ENCODE results near the gene MTHFR. TPM values are rescaled to one million over a fixed set of nuclear protein-coding genes. Genes with fewer than 3 reads are reported as not detected.

Gene MTHFR
- polyA plus RNA-seq, 1 of the 3 experiments (the other 2 are of a cell fraction), result 5.3 TPM

DNA sequence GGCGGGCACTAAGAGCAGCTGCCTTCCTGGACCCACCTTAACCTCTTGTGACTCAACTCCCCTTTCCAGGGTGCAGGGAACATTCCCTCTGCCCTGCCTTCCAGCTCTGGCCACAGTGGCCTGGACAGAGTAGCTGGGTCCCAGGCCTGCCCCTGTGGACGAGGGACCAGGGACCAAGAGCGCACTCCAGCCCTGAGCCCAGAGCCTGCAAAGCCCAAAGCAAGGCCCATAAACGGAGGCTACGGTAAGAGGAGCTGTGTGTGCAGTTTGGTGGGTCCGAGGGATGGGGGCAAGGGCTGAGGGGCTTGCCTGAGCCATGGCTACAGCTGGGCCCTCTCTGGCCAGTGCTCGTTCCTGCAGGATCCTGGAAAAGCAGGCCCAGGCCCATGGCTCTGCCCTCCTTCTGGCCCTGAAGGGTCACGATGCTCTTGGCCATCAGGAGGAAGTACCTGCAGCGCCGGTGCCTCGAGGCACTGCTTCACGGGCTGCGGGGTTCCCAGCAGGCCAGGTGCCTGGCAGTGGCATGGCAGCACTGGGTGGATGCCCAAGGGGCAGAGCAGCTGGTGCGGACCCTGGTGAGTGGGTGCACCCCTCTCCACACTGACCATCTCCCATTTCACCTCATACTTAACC, 17.8 kb downstream of the MTHFR start (continued):
- no peak for TF ChIP-seq FOXM1 (IDR thresholded peaks at IDR 0.05; ENCODE audit: low read depth)

DNA sequence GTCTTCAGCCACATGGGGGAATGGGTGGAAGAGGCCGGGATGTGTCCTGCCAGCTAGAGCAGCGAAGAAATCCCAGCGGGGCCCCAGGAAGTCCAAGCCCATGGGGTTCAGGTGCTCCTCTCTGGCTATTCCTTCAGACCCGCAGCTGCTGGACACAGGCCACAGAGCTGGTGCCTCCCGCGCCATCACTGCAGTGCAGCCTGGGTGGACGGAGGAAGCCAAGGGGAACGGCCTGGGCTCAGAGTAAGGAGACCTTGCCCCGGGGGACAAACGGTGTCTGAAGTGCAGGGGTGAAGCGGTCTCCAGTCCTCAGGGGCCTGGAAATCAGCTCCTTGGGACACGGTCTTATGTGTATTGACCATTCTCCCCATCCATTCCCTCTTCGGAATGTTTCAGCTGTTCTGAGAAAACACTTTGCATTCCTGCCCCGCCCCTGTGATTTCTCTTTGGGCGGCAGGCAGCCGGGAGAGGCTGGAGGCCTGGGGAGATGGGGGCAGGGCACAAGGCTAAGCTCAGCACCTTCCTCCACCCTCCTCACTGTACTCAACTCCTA, 18.4 kb downstream of the MTHFR start:
- CTCF ChIA-PET, result interaction anchor here (1.2 to 4.7 kb wide), 5 partner anchors 9 to 279 kb away, joined by 3 to 35 read pairs (median 4); partner anchors contain the start of genes CLCN6, FBXO6 and MTHFR
- no peak overlapping the region for H3K27ac ChIP-seq (ENCODE audit: low read depth in 2 of 2, low read length in 1 of 2)

DNA sequence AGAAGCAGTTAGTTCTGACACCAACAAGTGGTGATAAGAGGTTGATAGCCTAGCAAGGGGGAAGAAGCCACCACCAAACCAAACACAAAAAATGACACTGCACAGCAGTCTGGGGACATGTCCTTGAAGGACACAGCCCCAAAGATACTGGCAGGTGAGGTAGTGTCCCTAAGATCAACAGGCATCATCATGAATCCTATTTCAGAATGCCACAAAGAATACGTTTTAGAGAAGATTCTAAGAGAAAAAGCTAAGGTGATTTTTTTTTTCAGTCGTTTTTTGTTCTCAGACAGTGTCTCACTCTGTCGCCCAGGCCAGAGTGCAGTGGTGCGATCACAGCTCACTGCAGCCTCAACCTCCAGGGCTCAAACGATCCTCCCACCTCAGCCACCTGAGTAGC, 19.6 kb downstream of the MTHFR start:
- peaks cover 4% of the 10 kb centered on the region for H3F3A ChIP-seq (replicated peaks; ENCODE audit: insufficient read depth)
- DNase-seq, result no peak
- no peak overlapping the region for H3K27ac ChIP-seq (ENCODE audit: low read depth in 2 of 2, low read length in 1 of 2)
- no peaks in the 10 kb centered on the region for H3K27me3 ChIP-seq (ENCODE audit: insufficient read depth)
- 56% methylated on average over 5 of the region's 5 CpGs for WGBS (ENCODE audit: low lambda C conversion rate)
- H2AFZ ChIP-seq (ENCODE audit: low read depth), result no peak overlapping the region
- H3K36me3 ChIP-seq (replicated peaks in 1 of 2; ENCODE audit: control insufficient read depth in 1 of 2, insufficient read depth in 2 of 2, low read length in 1 of 2), result no peaks in the 10 kb centered on the region
- no peak overlapping the region for H3K4me2 ChIP-seq
- no peaks in the 10 kb centered on the region for H3K9me2 ChIP-seq
- H3K79me2 ChIP-seq (ENCODE audit: insufficient read depth), result no peaks in the 10 kb centered on the region
- TF ChIP-seq ELF1 (IDR thresholded peaks at IDR 0.05) (no peak), TAF1 (IDR thresholded peaks at IDR 0.05; ENCODE audit: borderline replicate concordance, low read depth, low read length) (no peak), EP300 (IDR thresholded peaks at IDR 0.05; ENCODE audit: borderline replicate concordance in 1 of 2, low read depth in 1 of 2, low read length in 1 of 2) (no peak), YY1 (IDR thresholded peaks at IDR 0.05; ENCODE audit: low read depth) (no peak), JUND (IDR thresholded peaks at IDR 0.05) (no peak)
- TF ChIP-seq, protein P1, sequence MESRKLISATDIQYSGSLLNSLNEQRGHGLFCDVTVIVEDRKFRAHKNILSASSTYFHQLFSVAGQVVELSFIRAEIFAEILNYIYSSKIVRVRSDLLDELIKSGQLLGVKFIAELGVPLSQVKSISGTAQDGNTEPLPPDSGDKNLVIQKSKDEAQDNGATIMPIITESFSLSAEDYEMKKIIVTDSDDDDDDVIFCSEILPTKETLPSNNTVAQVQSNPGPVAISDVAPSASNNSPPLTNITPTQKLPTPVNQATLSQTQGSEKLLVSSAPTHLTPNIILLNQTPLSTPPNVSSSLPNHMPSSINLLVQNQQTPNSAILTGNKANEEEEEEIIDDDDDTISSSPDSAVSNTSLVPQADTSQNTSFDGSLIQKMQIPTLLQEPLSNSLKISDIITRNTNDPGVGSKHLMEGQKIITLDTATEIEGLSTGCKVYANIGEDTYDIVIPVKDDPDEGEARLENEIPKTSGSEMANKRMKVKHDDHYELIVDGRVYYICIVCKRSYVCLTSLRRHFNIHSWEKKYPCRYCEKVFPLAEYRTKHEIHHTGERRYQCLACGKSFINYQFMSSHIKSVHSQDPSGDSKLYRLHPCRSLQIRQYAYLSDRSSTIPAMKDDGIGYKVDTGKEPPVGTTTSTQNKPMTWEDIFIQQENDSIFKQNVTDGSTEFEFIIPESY (IDR thresholded peaks at IDR 0.05; ENCODE audit: borderline replicate concordance, low read depth), result no peak
- TF ChIP-seq, protein P2, sequence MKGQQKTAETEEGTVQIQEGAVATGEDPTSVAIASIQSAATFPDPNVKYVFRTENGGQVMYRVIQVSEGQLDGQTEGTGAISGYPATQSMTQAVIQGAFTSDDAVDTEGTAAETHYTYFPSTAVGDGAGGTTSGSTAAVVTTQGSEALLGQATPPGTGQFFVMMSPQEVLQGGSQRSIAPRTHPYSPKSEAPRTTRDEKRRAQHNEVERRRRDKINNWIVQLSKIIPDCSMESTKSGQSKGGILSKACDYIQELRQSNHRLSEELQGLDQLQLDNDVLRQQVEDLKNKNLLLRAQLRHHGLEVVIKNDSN (IDR thresholded peaks at IDR 0.05; ENCODE audit: borderline replicate concordance, low read depth), result no peak
- TF ChIP-seq, protein P3, sequence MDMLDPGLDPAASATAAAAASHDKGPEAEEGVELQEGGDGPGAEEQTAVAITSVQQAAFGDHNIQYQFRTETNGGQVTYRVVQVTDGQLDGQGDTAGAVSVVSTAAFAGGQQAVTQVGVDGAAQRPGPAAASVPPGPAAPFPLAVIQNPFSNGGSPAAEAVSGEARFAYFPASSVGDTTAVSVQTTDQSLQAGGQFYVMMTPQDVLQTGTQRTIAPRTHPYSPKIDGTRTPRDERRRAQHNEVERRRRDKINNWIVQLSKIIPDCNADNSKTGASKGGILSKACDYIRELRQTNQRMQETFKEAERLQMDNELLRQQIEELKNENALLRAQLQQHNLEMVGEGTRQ (IDR thresholded peaks at IDR 0.05; ENCODE audit: borderline replicate concordance, low read depth, low read length), result no peak
- ChIA-PET CTCF (interaction anchor here (1.0 to 4.7 kb wide), 10 partner anchors 8 to 748 kb away, joined by 3 to 35 read pairs (median 6); partner anchors contain the start of genes CLCN6 and MTHFR), POLR2A (no interaction called here)
- peaks cover 0 to 24% of the 10 kb centered on the region in 2 experiments; a peak in 1 of 4 replicates for H3K4me1 ChIP-seq (ENCODE audit: control insufficient read depth in 1 of 2, insufficient read depth in 2 of 2, low read depth in 1 of 2, low read length in 1 of 2)
- no peak overlapping the region for H3K4me3 ChIP-seq (ENCODE audit: low read depth in 2 of 2, low read length in 1 of 2)
- H3K9me3 ChIP-seq, result no peaks in the 10 kb centered on the region
- H4K20me1 ChIP-seq (ENCODE audit: insufficient read depth), result no peaks in the 10 kb centered on the region
- no peak overlapping the region for H3K9ac ChIP-seq

More for the DNA sequence above, 18.4 kb downstream of the MTHFR start:
- Histone ChIP-seq H3K9me2 (no peaks in the 10 kb centered on the region), H3K27me3 (ENCODE audit: insufficient read depth) (no peaks in the 10 kb centered on the region), H3K9ac (no peak overlapping the region), H3K4me2 (no peak overlapping the region), H3F3A (replicated peaks; ENCODE audit: insufficient read depth) (peaks cover 4% of the 10 kb centered on the region), H3K9me3 (no peaks in the 10 kb centered on the region), H3K4me3 (ENCODE audit: low read depth in 2 of 2, low read length in 1 of 2) (no peak overlapping the region), H3K79me2 (ENCODE audit: insufficient read depth) (no peaks in the 10 kb centered on the region), H4K20me1 (ENCODE audit: insufficient read depth) (no peaks in the 10 kb centered on the region), H3K4me1 (ENCODE audit: control insufficient read depth in 1 of 2, insufficient read depth in 2 of 2, low read depth in 1 of 2, low read length in 1 of 2) (peaks cover 0 to 18% of the 10 kb centered on the region in 2 experiments; a peak in 1 of 4 replicates), H2AFZ (ENCODE audit: low read depth) (no peak overlapping the region), H3K36me3 (replicated peaks in 1 of 2; ENCODE audit: control insufficient read depth in 1 of 2, insufficient read depth in 2 of 2, low read length in 1 of 2) (peaks cover 0 to 3% of the 10 kb centered on the region in 2 experiments)
- no peak for DNase-seq
- TF ChIP-seq GATA2 (CRISPR knock-in tag; IDR thresholded peaks at IDR 0.05) (no peak), MXI1 (IDR thresholded peaks at IDR 0.05; ENCODE audit: low read depth, low read length) (no peak), MEF2A (IDR thresholded peaks at IDR 0.05; ENCODE audit: borderline replicate concordance, low read depth) (no peak), SIN3A (IDR thresholded peaks at IDR 0.05; ENCODE audit: borderline replicate concordance, low read depth, low read length) (no peak), NFIC (IDR thresholded peaks at IDR 0.05; ENCODE audit: borderline replicate concordance) (no peak), RXRA (IDR thresholded peaks at IDR 0.05; ENCODE audit: borderline replicate concordance, low read depth) (no peak), GABPA (IDR thresholded peaks at IDR 0.05; ENCODE audit: low read depth) (no peak)
- TF ChIP-seq, protein P4, sequence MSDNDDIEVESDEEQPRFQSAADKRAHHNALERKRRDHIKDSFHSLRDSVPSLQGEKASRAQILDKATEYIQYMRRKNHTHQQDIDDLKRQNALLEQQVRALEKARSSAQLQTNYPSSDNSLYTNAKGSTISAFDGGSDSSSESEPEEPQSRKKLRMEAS (IDR thresholded peaks at IDR 0.05; ENCODE audit: low read depth), result no peak
- TF ChIP-seq, protein P3 (IDR thresholded peaks at IDR 0.05; ENCODE audit: borderline replicate concordance, low read depth, low read length), result no peak
- POLR2A ChIA-PET, result interaction anchor here (0.6 to 2.1 kb wide), 3 partner anchors 16 to 56 kb away, joined by 3 to 8 read pairs (median 4); no protein-coding TSS in a partner anchor
- WGBS (ENCODE audit: low lambda C conversion rate), result 54% methylated on average over 12 of the region's 16 CpGs

Data from SK-N-SH (cell line).